Neural cell (in vitro differentiated cells): ENCODE results near the gene B9D1. TPM values are rescaled to one million over a fixed set of nuclear protein-coding genes. Genes with fewer than 3 reads are reported as not detected.

ENCODE experiments used
- H2AFZ ChIP-seq: fragments of 200-600, 300-800 bp; sonication (generic), shearing (Covaris generic); 2 replicates; pipeline ENCODE4 v1.6.0; 2014; ENCODE audit warnings: low read depth, mild to moderate bottlenecking, antibody characterized with exemption, low read length, moderate library complexity
- H3F3A ChIP-seq: fragments of 200-600 bp; shearing (Covaris generic); 2 replicates; pipeline ENCODE4 v1.6.1; 2016; ENCODE audit warnings: mild to moderate bottlenecking, moderate library complexity, mixed read lengths, antibody characterized with exemption, low read length; ENCODE audit not compliant: insufficient read depth, poor library complexity, severe bottlenecking
- H3K27ac ChIP-seq: fragments of 200-600, 300-800 bp; sonication (generic), shearing (Covaris generic); 2 replicates; pipeline ENCODE4 v1.5.1; 2014; ENCODE audit warnings: mild to moderate bottlenecking, low read length, moderate library complexity
- H3K27me3 ChIP-seq: fragments of 300-800, 200-600 bp; sonication (generic), shearing (Covaris generic); 2 replicates; pipeline ENCODE4 v1.6.0; 2014; ENCODE audit warnings: mild to moderate bottlenecking, low read depth, low read length, moderate library complexity; ENCODE audit not compliant: insufficient read depth
- H3K36me3 ChIP-seq: fragments of 300-800, 200-600 bp; sonication (generic), shearing (Covaris generic); 2 replicates; pipeline ENCODE4 v1.5.1; 2014; ENCODE audit warnings: mild to moderate bottlenecking, antibody characterized with exemption, low read length, moderate library complexity; ENCODE audit not compliant: insufficient read depth
- H3K4me2 ChIP-seq: fragments of 300-800, 200-600 bp; sonication (generic), shearing (Covaris generic); 2 replicates; pipeline ENCODE4 v1.6.0; 2014; ENCODE audit warnings: mild to moderate bottlenecking, low read length
- H3K4me3 ChIP-seq: fragments of 300-800, 200-600 bp; sonication (generic), shearing (Covaris generic); 2 replicates; pipeline ENCODE4 v1.5.1; 2014; ENCODE audit warnings: mild to moderate bottlenecking, low read length, moderate library complexity
- H3K79me2 ChIP-seq: fragments of 200-600 bp; shearing (Covaris generic); replicated peaks from 2 replicates; pipeline ENCODE4 v1.6.0; 2014; ENCODE audit warnings: mild to moderate bottlenecking, low read length, moderate library complexity; ENCODE audit not compliant: insufficient read depth
- H3K9ac ChIP-seq: fragments of 300-800, 200-600 bp; sonication (generic), shearing (Covaris generic); 2 replicates; pipeline ENCODE4 v1.6.1; 2016; ENCODE audit warnings: mild to moderate bottlenecking, low read length, mixed read lengths
- H3K9me2 ChIP-seq: fragments of 200-600 bp; shearing (Covaris generic); 2 replicates; pipeline ENCODE4 v1.6.1; 2016; ENCODE audit warnings: mild to moderate bottlenecking, low read length, mixed read lengths; ENCODE audit not compliant: insufficient read depth
- H3K9me3 ChIP-seq: fragments of 200-600, 300-800 bp; sonication (generic), shearing (Covaris generic); 2 replicates; pipeline ENCODE4 v1.6.1; 2016; ENCODE audit warnings: mild to moderate bottlenecking, mixed run types, low read length, moderate library complexity, mixed read lengths
- H4K20me1 ChIP-seq: fragments of 200-600 bp; shearing (Covaris generic); 2 replicates; pipeline ENCODE4 v1.6.1; 2016; ENCODE audit warnings: mild to moderate bottlenecking, mixed run types; ENCODE audit not compliant: insufficient read depth
- EP300 ChIP-seq: fragments of 450-650 bp; conservative IDR thresholded peaks from 2 replicates; pipeline ENCODE4 v1.6.1; 2014; ENCODE audit warnings: antibody characterized with exemption, mild to moderate bottlenecking, moderate library complexity; ENCODE audit not compliant: poor library complexity, severe bottlenecking
- EZH2 ChIP-seq: fragments of 200-600, 300-800 bp; shearing (Covaris generic), sonication (generic); IDR thresholded peaks from 2 replicates; pipeline ENCODE4 v1.6.1; 2014; ENCODE audit warnings: antibody characterized with exemption, low read length, borderline replicate concordance, mild to moderate bottlenecking; ENCODE audit not compliant: insufficient read depth, poor library complexity, severe bottlenecking
- MXI1 ChIP-seq: fragments of 450-650 bp; conservative IDR thresholded peaks from 2 replicates; pipeline ENCODE4 v1.6.1; 2014; ENCODE audit warnings: antibody characterized with exemption, mild to moderate bottlenecking; ENCODE audit not compliant: poor library complexity, severe bottlenecking
- POLR2AphosphoS5 ChIP-seq: IDR thresholded peaks from 2 replicates; pipeline ENCODE4 v1.6.1; 2012
- RAD21 ChIP-seq: fragments of 450-650 bp; conservative IDR thresholded peaks from 2 replicates; pipeline ENCODE4 v1.6.1; 2014; ENCODE audit warnings: antibody characterized with exemption, mild to moderate bottlenecking, moderate library complexity
- SMC3 ChIP-seq: fragments of 450-650 bp; conservative IDR thresholded peaks from 2 replicates; pipeline ENCODE4 v1.6.1; 2014; ENCODE audit warnings: antibody characterized with exemption, mild to moderate bottlenecking, moderate library complexity; ENCODE audit not compliant: poor library complexity
- TAF1 ChIP-seq: IDR thresholded peaks from 2 replicates; pipeline ENCODE4 v1.6.1; 2012; ENCODE audit warnings: low read depth
- polyA plus RNA-seq: library from polyadenylated mRNA; depleted of rRNA; stranded (reverse); fragments of >200 nt; gene quantifications from 2 replicates; pipeline ENCODE4 v1.2.3, GENCODE V29; 2014
- TF ChIP-seq, protein P1 (sequence below): fragments of 450-650 bp; IDR thresholded peaks from 2 replicates; pipeline ENCODE4 v1.5.1; 2014; ENCODE audit warnings: antibody characterized with exemption, mild to moderate bottlenecking, moderate library complexity; ENCODE audit not compliant: poor library complexity, severe bottlenecking
- TF ChIP-seq, protein P2 (sequence below): IDR thresholded peaks from 2 replicates; pipeline ENCODE4 v1.6.1; 2012; ENCODE audit warnings: borderline replicate concordance

The B9D1 gene
- polyA plus RNA-seq, 1 donor from 2014 or later, result 32.0 TPM

DNA sequence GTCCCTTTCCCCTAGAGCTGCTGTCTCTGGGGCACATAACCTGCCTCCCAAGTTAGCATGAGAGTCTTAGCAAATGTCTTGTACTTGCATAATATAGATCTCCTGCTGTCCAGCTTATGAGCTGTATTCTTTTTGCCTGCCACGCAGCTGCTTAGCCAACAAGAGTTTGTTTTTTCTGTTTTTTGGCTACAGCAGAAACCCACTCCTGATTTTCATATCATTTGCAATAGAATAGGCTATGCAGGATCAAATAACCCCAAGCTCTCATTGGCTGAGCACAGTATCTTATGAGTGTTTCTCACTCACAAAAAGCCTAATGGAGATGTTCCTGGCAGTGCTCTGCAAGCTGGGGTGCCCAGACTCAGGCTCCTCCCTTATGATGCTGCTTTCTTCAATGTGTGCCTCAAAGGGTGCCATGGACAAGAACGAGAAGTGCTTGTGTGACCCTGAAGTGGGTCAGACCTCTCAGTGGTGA, 23.1 kb downstream of the B9D1 start:
- Histone ChIP-seq H3K9me3 (no peaks in the 10 kb centered on the region), H3K9ac (no peak overlapping the region), H3K36me3 (no peaks in the 10 kb centered on the region), H2AFZ (no peak overlapping the region), H4K20me1 (no peaks in the 10 kb centered on the region), H3K27ac (no peak overlapping the region), H3K79me2 (no peaks in the 10 kb centered on the region), H3K9me2 (no peaks in the 10 kb centered on the region), H3K27me3 (no peaks in the 10 kb centered on the region), H3F3A (no peaks in the 10 kb centered on the region), H3K4me3 (no peak overlapping the region), H3K4me2 (no peak overlapping the region)
- TF ChIP-seq EP300 (no peak), RAD21 (no peak), POLR2AphosphoS5 (no peak), EZH2 (no peak), MXI1 (no peak), TAF1 (no peak), SMC3 (no peak)
- TF ChIP-seq, protein P1, sequence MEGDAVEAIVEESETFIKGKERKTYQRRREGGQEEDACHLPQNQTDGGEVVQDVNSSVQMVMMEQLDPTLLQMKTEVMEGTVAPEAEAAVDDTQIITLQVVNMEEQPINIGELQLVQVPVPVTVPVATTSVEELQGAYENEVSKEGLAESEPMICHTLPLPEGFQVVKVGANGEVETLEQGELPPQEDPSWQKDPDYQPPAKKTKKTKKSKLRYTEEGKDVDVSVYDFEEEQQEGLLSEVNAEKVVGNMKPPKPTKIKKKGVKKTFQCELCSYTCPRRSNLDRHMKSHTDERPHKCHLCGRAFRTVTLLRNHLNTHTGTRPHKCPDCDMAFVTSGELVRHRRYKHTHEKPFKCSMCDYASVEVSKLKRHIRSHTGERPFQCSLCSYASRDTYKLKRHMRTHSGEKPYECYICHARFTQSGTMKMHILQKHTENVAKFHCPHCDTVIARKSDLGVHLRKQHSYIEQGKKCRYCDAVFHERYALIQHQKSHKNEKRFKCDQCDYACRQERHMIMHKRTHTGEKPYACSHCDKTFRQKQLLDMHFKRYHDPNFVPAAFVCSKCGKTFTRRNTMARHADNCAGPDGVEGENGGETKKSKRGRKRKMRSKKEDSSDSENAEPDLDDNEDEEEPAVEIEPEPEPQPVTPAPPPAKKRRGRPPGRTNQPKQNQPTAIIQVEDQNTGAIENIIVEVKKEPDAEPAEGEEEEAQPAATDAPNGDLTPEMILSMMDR, result no peak
- TF ChIP-seq, protein P2, sequence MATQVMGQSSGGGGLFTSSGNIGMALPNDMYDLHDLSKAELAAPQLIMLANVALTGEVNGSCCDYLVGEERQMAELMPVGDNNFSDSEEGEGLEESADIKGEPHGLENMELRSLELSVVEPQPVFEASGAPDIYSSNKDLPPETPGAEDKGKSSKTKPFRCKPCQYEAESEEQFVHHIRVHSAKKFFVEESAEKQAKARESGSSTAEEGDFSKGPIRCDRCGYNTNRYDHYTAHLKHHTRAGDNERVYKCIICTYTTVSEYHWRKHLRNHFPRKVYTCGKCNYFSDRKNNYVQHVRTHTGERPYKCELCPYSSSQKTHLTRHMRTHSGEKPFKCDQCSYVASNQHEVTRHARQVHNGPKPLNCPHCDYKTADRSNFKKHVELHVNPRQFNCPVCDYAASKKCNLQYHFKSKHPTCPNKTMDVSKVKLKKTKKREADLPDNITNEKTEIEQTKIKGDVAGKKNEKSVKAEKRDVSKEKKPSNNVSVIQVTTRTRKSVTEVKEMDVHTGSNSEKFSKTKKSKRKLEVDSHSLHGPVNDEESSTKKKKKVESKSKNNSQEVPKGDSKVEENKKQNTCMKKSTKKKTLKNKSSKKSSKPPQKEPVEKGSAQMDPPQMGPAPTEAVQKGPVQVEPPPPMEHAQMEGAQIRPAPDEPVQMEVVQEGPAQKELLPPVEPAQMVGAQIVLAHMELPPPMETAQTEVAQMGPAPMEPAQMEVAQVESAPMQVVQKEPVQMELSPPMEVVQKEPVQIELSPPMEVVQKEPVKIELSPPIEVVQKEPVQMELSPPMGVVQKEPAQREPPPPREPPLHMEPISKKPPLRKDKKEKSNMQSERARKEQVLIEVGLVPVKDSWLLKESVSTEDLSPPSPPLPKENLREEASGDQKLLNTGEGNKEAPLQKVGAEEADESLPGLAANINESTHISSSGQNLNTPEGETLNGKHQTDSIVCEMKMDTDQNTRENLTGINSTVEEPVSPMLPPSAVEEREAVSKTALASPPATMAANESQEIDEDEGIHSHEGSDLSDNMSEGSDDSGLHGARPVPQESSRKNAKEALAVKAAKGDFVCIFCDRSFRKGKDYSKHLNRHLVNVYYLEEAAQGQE, result no peak

DNA sequence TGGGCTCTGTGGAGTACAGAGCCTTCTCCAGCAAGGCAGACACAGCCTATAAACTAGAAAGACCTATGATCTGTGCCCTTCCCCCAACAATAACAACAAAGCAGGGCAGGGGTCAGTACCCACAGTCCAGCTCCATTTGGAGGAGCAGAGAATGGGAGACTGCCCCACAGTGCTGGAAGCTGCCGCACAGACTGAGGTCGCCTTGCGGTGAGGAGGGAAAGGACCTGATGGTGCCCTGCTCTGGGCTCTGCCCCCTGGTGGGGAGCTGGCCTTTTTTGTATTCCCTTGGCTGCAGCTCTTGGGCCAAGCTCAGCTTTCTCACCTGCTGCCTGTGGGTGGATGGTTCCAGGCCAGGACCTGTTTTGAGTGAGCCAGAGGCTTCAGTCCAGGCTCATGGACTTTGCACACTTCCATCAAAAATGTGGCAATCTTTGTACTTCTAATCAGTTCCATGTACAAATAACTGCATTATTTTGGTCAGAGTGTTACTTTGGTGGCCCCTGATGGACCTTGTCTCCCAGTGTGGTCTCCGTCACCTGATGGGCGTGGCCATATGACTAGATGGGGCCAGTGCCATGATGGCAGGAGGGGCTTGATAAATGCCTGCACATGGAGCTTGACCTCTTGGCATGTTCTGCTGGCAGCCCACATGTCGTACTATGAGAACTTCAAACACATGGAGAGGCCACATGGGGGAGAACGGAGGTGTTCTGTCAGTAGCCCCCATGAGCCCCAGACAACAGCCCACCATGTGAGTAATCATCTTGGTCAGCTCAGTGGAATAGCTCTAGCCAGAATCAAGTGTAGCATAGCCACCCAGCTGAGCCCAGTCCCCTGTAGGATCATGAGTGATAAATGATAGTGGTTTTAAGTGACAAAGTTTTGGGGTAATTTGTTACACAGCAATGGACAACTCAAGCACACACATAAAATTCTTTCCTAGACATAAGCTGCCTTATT, 24.2 kb downstream of the B9D1 start:
- no peaks in the 10 kb centered on the region for H3K9me2 ChIP-seq
- no peak overlapping the region for H3K27ac ChIP-seq
- H3K27me3 ChIP-seq, result no peaks in the 10 kb centered on the region
- no peaks in the 10 kb centered on the region for H4K20me1 ChIP-seq
- H3K79me2 ChIP-seq, result no peaks in the 10 kb centered on the region
- H2AFZ ChIP-seq, result no peak overlapping the region
- no peaks in the 10 kb centered on the region for H3F3A ChIP-seq
- H3K4me3 ChIP-seq, result no peak overlapping the region
- no peaks in the 10 kb centered on the region for H3K9me3 ChIP-seq
- no peak overlapping the region for H3K9ac ChIP-seq
- H3K4me2 ChIP-seq, result no peak overlapping the region
- TF ChIP-seq POLR2AphosphoS5 (no peak), EZH2 (no peak), TAF1 (no peak), MXI1 (no peak), SMC3 (no peak), EP300 (no peak), RAD21 (no peak)
- TF ChIP-seq, protein P2, result no peak
- TF ChIP-seq, protein P1, result no peak
- H3K36me3 ChIP-seq, result no peaks in the 10 kb centered on the region
